Daoy (cell line): Measurements from ENCODE around the gene GBX2. TPM values are rescaled to one million over a fixed set of nuclear protein-coding genes. Genes with fewer than 3 reads are reported as not detected.

Experiments used
- DNase-seq: peaks from one replicate; pipeline ENCODE4 v3.0.0-alpha.2; 2015; ENCODE audit warnings: low read depth
- total RNA-seq: library from RNA; depleted of rRNA; stranded (reverse); fragments of >200 nt; shearing (Covaris generic); gene quantifications from 2 replicates; pipeline ENCODE4 v1.2.3, GENCODE V29; 2014; rRNA removed

The GBX2 gene
- total RNA-seq, 1 experiment from 2014 or later, result 8.0 TPM

DNA sequence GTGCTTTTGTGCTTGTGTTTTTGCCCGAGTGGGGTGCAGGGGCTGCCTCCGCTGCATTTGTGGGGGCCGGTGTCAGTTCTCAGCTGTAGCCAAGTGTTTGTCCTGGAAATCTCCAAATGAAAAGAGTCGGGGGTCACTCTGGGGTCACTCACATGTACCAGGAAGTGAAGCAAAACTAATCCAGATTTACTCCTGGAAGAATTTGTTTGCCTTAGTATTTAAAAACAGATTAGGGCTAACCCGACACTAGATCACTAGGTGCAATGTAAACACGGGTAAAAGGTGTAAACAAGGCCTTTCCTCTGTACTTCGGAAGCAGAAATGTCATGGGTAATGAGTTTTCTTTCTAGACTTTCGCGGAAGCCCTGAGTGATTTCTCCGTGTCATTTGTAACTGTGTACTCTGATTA lies 50.3 kb downstream of the GBX2 start:
- no peak for DNase-seq

DNA sequence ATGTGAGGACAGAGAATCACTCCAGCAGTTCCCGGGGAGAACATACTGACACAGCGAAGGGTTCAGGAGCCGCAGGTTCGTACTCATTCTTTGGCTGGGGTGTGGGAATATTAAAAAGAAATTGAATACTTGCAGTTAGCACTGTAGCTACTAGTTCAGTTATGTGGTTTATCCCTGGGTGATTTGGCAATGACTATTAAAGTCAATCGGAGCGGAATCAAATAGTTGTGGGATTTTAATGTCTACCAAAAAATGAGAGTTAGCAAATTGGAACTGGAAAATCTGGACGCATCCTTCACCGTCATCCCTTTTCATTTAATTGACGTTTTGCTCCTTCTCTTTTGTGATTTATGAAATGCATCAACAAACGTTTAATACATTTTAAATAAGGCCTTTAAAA lies 50.8 kb downstream of the GBX2 start:
- DNase-seq, result no peak

Other genes starting within 250 kb of the GBX2 start
- not detected in 2 replicates for gene ASB18, start 96.0 kb upstream of the GBX2 start, total RNA-seq